Mucosa of descending colon (tissue), 3 donors: ENCODE data around the gene UBXN4. TPM values are rescaled to one million over a fixed set of nuclear protein-coding genes. Genes with fewer than 3 reads are reported as not detected.

Source experiments
- ATAC-seq: fragments of 200-7000 bp; cut with Tn5 transposase; one replicate; pipeline ENCODE4 v1.9.1; 2020; ENCODE audit warnings: mild to moderate bottlenecking, moderate library complexity
- DNase-seq, 3 donors: peaks; one replicate each; pipeline ENCODE4 v3.0.0-alpha.2; 2020
- H3K36me3 ChIP-seq: fragments of 200-600 bp; one replicate; pipeline ENCODE4 v1.8.0; 2021; ENCODE audit warnings: low read depth, mild to moderate bottlenecking
- H3K4me1 ChIP-seq: fragments of 200-600 bp; one replicate; pipeline ENCODE4 v1.8.0; 2021; ENCODE audit warnings: low read depth, mild to moderate bottlenecking
- H3K4me3 ChIP-seq: fragments of 200-600 bp; one replicate; pipeline ENCODE4 v1.8.0; 2021; ENCODE audit warnings: mild to moderate bottlenecking
- H3K9me3 ChIP-seq: fragments of 200-600 bp; one replicate; pipeline ENCODE4 v1.8.0; 2021; ENCODE audit warnings: mild to moderate bottlenecking
- CTCF ChIP-seq: fragments of 200-600 bp; IDR thresholded peaks from one replicate; pipeline ENCODE4 v1.8.0; 2022; ENCODE audit warnings: antibody characterized with exemption, mild to moderate bottlenecking
- intact Hi-C, 2 donors: fragments of 100-400 bp; cut with DNase I in 1 of 2; cut with micrococcal nuclease in 1 of 2; formaldehyde crosslinking; loops; one replicate each; pipeline versions ENCODE4 v1.11.0 to v1.11.1; 2022; cut with DNase I, micrococcal nuclease
- total RNA-seq, 3 donors: library from RNA; stranded (reverse); fragmentation: NEBNext Ultra II Directional in 2 of 3; extraction: Animal tissue kit (Norgen Biotek cat#: 25700) in 2 of 3; gene quantifications; one replicate each; pipeline versions ENCODE4 v1.2.1 to v1.2.4, GENCODE V29; 2021 to 2023
- donor health status: DM: no; HTN: no; CAD: no; lungs with moderate emphysema.
- donor health status: DM: no; HTN: no; CAD: no.
- donor health status: DM: no; HTN: yes; CAD: no.

UBXN4 gene
- total RNA-seq, 3 donors from 2014 or later: 87.8 to 110 (median 94.9) TPM

- TF ChIP-seq CTCF: no peak
- intact Hi-C loops: no loop called here
- Histone ChIP-seq H3K4me1 (no peaks in the 10 kb centered on the region), H3K36me3 (no peaks in the 10 kb centered on the region), H3K4me3 (no peak overlapping the region), H3K9me3 (no peaks in the 10 kb centered on the region)
- peak; percentile 73 for ATAC-seq
- peak in 1 of 3 donors; percentile 15 for DNase-seq
Observed at GRCh38 chr2:135831180-135831812, 89.6 kb downstream of the UBXN4 start.

DNA sequence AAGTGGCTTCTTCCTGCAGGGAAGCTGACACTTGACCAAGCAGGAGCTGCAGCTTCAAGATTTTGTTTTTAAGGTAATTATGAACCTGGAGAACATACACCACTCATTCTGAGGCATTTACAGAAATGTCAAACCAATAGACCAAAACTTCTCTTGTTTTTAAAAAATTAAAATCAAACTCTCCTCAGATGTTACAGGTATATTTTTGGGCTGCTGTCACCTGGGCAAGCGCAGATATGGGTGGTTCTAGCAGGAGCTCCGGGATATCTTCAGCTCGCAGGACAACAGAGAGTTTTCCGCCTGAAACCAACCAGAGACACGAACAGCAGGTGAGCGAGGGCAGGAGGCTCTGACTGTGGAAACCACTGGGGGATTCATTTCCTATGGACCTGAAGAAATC, 91.2 kb downstream of the UBXN4 start:
- H3K4me3 ChIP-seq: no peak overlapping the region
- no peak for DNase-seq
- no peak for ATAC-seq
- no peak for TF ChIP-seq CTCF
- intact Hi-C loops: no loop called here
- H3K36me3 ChIP-seq: no peaks in the 10 kb centered on the region
- no peaks in the 10 kb centered on the region for H3K4me1 ChIP-seq
- H3K9me3 ChIP-seq: no peaks in the 10 kb centered on the region

Other genes starting within 250 kb of the UBXN4 start
- 1 to 10 TPM; 4.9 to 7.3 (median 5.0) TPM for gene ZRANB3, start 210.6 kb upstream of the UBXN4 start, total RNA-seq
- gene R3HDM1, start 210.4 kb upstream of the UBXN4 start, total RNA-seq: 10 to 100 TPM; 22.3 to 26.1 (median 25.2) TPM
- gene LCT, start 95.3 kb downstream of the UBXN4 start, total RNA-seq: under 1 TPM; 0.09 to 0.19 (median 0.09) TPM
- 10 to 100 TPM in 1 of 3 donors, 1 to 10 TPM in 2; 8.4 to 19.8 (median 8.9) TPM for gene MCM6, start 134.6 kb downstream of the UBXN4 start, total RNA-seq
- 10 to 100 TPM; 29.6 to 71.1 (median 40.3) TPM for gene DARS1, start 243.8 kb downstream of the UBXN4 start, total RNA-seq